Loucy (cell line): Measurements from ENCODE around the gene CLECL1.
"Not testable (repeated sequence)": the region's sequence is repeated elsewhere in the genome, so short reads cannot be mapped to it uniquely, and the experiment has no call there.

Source experiments
- H2AFZ ChIP-seq: fragments of 200-600 bp; sonication (generic); 2 replicates; pipeline ENCODE4 v1.6.0; 2016; ENCODE audit warnings: antibody characterized with exemption, mild to moderate bottlenecking, low read length, moderate library complexity
- H3F3A ChIP-seq: fragments of 200-600 bp; 2 replicates; pipeline ENCODE4 v1.6.0; 2016; ENCODE audit warnings: antibody characterized with exemption, low read depth, mild to moderate bottlenecking
- H3K27me3 ChIP-seq: fragments of 200-600 bp; sonication (generic); 2 replicates; pipeline ENCODE4 v1.6.1; 2014; ENCODE audit warnings: low read length, mild to moderate bottlenecking; ENCODE audit not compliant: insufficient read depth, poor library complexity, severe bottlenecking
- H3K36me3 ChIP-seq: fragments of 200-600 bp; sonication (generic); 2 replicates; pipeline ENCODE4 v1.6.1; 2016; ENCODE audit warnings: low read length; ENCODE audit not compliant: insufficient read depth
- H3K4me1 ChIP-seq: fragments of 200-600 bp; sonication (generic); 2 replicates; pipeline ENCODE4 v1.5.1; 2014; ENCODE audit warnings: low read length, mild to moderate bottlenecking; ENCODE audit not compliant: insufficient read depth, poor library complexity, severe bottlenecking
- H3K4me2 ChIP-seq: fragments of 200-600 bp; sonication (generic); 2 replicates; pipeline ENCODE4 v1.6.0; 2014; ENCODE audit warnings: antibody characterized with exemption, low read length, low read depth, mild to moderate bottlenecking; ENCODE audit not compliant: poor library complexity, severe bottlenecking
- H3K4me3 ChIP-seq: fragments of 200-600 bp; sonication (generic); 2 replicates; pipeline ENCODE4 v1.5.1; 2014; ENCODE audit warnings: low read length, mild to moderate bottlenecking, mixed read lengths; ENCODE audit not compliant: poor library complexity, severe bottlenecking
- H3K79me2 ChIP-seq: fragments of 200-600 bp; sonication (generic); 2 replicates; pipeline ENCODE4 v1.6.1; 2014; ENCODE audit warnings: low read length; ENCODE audit not compliant: insufficient read depth
- H3K9ac ChIP-seq: fragments of 200-600 bp; sonication (generic); 2 replicates; pipeline ENCODE4 v1.6.0; 2014; ENCODE audit warnings: mild to moderate bottlenecking, low read depth, low read length, moderate library complexity; ENCODE audit not compliant: poor library complexity, severe bottlenecking
- H3K9me2 ChIP-seq: fragments of 200-600 bp; sonication (generic); replicated peaks from 2 replicates; pipeline ENCODE4 v1.6.1; 2016; ENCODE audit warnings: low read depth, low read length, mixed read lengths
- H3K9me3 ChIP-seq: fragments of 200-600 bp; sonication (generic); 2 replicates; pipeline ENCODE4 v1.6.1; 2014; ENCODE audit warnings: mild to moderate bottlenecking, antibody characterized with exemption, low read length, low read depth; ENCODE audit not compliant: insufficient read depth
- H4K20me1 ChIP-seq: fragments of 200-600 bp; sonication (generic); 2 replicates; pipeline ENCODE4 v1.6.0; 2014; ENCODE audit warnings: antibody characterized with exemption, low read length, mild to moderate bottlenecking; ENCODE audit not compliant: insufficient read depth, poor library complexity, severe bottlenecking
- CTCF ChIP-seq: fragments of 200-600 bp; sonication (generic); conservative IDR thresholded peaks from 2 replicates; pipeline ENCODE4 v1.5.1; 2014; ENCODE audit warnings: mild to moderate bottlenecking, antibody characterized with exemption, low read length
- EZH2phosphoT487 ChIP-seq: fragments of 200-600 bp; IDR thresholded peaks from 2 replicates; pipeline ENCODE4 v1.6.1; 2018; ENCODE audit warnings: antibody characterized with exemption, mild to moderate bottlenecking, moderate library complexity, borderline replicate concordance

The CLECL1 gene

GRCh38 chr12:9695150-9695549 lies 37.7 kb downstream of the CLECL1 start:
- not testable (repeated sequence) for H3K4me2 ChIP-seq, H3K9me3 ChIP-seq
- peak; percentile 49 for TF ChIP-seq CTCF

GRCh38 chr12:9694241-9694640 lies 38.7 kb downstream of the CLECL1 start:
- Histone ChIP-seq H2AFZ (no peak overlapping the region), H3K9me2 (no peaks in the 10 kb centered on the region), H3K4me1 (no peaks in the 10 kb centered on the region), H3K4me3 (no peak overlapping the region), H4K20me1 (no peaks in the 10 kb centered on the region), H3K4me2 (no peak overlapping the region), H3F3A (no peaks in the 10 kb centered on the region), H3K9ac (peak overlapping the region; percentile 3), H3K27me3 (no peaks in the 10 kb centered on the region), H3K79me2 (no peaks in the 10 kb centered on the region), H3K9me3 (no peaks in the 10 kb centered on the region), H3K36me3 (no peaks in the 10 kb centered on the region; the same call in 1 of the 2 replicates)
- TF ChIP-seq CTCF (no peak), EZH2phosphoT487 (no peak)

More at GRCh38 chr12:9695150-9695549, 37.7 kb downstream of the CLECL1 start:
- H3K9me2 ChIP-seq, H3K27me3 ChIP-seq, H3K4me3 ChIP-seq, H4K20me1 ChIP-seq, H3F3A ChIP-seq, H2AFZ ChIP-seq, H3K36me3 ChIP-seq, H3K4me1 ChIP-seq, H3K79me2 ChIP-seq: not testable (repeated sequence)
- H3K9ac ChIP-seq: peak overlapping the region; percentile 3

GRCh38 chr12:9692909-9693308 lies 40.0 kb downstream of the CLECL1 start:
- Histone ChIP-seq H3K9me3 (no peaks in the 10 kb centered on the region), H2AFZ (no peak overlapping the region), H3K4me1 (no peaks in the 10 kb centered on the region), H3K79me2 (no peaks in the 10 kb centered on the region), H3K4me3 (no peak overlapping the region), H3K9me2 (no peaks in the 10 kb centered on the region), H3K9ac (no peak overlapping the region), H3K27me3 (no peaks in the 10 kb centered on the region), H3F3A (no peaks in the 10 kb centered on the region), H3K4me2 (no peak overlapping the region), H3K36me3 (peaks cover 6% of the 10 kb centered on the region; the same call in 1 of the 2 replicates), H4K20me1 (no peaks in the 10 kb centered on the region)
- no peak for TF ChIP-seq EZH2phosphoT487
- TF ChIP-seq CTCF: no peak
